Anterior cingulate cortex (tissue), 58 donors: ENCODE measurements around the gene ENO3.
A peak's percentile ranks its signal among the peaks of the same experiment; 100 is the strongest.

Experiments
- DNase-seq, 58 donors: peaks; one replicate each; lab custom pipeline; 2025; lab: John Stamatoyannopoulos, UW

Gene ENO3

DNA sequence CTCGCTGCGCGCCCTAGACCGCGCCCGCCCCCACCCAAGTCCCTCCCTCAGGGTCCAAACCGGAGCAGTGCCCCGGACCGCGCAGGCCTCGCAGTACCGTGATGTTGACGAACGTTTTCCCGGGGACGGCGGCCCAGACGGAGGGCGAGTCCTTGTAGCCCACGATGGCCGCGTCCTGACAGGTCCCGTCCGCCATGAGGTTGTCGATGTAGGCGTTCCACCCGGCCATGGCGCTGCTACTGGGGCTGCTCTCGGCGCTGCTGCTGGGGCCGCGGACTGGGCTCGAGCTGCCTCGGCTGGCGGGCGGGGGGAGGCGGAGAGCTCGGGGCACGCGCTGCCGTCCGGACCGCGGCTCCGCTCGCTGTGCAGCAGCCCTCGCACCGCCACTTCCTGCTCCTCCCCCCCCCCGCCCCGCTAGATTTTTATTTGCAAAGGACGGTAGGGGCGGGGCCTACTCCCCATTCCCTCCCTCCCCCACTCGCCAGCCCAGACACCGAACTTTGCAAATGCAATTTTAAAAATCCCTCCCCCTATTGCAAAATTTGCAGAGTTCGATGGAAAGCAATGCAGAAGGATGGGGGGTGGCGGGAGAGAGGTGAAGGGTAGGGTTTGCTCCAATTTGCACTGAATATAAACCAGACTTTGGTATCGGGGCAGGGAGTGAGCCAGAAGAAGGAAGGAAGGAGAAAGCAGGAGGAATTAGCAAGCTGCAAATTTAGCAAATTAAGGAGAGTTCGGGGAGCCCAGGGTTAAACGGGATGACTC lies 2.6 kb upstream of the ENO3 start, which contains the start of gene PFN1:
Gene PFN1 (minus strand): TSS at position 365 of the 765 bp plus-strand sequence. CDS start 136 bp downstream, at position 229.
- DNase-seq: peak in 57 of 58 donors; percentile 29 to 90 (median 78)

DNA sequence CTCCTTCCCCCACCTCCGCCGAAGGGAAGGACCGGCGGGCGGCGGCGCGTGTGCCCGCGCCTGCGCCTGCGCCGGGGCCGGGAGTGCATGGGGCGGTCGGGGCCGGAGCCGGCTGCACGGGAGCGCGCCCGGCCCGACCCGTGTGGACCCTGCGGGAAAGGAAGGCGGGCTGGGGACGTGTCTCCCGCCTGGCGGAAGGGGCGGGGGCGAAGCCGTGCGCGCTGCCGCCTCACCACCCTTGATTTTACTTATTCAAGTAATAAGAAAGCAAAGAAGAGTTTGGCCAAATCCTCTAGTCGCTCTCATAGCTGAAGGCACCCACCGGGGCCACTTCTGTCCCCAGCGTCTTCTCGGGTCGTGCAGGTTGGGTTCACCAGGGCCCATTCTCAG lies 2.0 kb upstream of the ENO3 start:
- peak in 53 of 58 donors; percentile 27 to 85 (median 73) for DNase-seq

DNA sequence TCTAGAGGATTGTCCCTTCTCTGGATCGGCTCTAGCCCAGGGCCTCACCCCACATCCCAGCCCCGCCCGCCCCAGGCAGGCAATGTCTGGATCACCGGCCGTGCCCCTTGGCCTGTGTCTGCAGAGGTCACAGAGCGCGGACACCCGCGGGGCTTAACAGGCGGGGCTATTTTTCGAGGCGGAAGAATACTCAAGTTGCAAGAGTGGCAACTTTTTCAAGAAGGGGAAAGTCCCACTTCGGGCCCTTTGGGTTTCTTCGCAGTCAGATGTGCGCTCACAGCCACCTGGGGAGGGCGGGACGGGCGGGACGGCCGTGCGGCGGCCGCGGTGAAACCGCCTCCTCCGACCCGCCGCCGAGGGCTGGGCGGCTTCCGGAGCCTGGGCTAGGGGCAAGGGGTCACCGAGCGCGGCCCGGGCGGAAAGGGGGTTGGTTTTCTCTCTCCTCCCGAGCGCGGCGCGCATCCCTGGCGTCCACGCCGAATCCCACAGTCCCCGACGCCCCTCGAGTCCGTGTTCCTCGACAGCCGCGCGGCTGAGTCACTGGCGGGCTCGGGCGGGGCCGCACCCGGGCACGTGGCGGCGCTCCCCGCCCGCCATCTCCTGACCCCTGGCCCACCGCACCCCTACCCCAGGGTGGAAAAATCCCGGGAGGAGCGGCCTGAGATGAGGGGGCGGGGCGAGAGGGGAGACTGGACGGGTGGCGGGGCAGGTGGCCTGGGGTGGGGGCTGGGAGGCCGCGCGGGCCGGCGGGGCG lies 1.4 kb upstream of the ENO3 start:
- DNase-seq: peak in 24 of 58 donors; percentile 17 to 75 (median 56)

DNA sequence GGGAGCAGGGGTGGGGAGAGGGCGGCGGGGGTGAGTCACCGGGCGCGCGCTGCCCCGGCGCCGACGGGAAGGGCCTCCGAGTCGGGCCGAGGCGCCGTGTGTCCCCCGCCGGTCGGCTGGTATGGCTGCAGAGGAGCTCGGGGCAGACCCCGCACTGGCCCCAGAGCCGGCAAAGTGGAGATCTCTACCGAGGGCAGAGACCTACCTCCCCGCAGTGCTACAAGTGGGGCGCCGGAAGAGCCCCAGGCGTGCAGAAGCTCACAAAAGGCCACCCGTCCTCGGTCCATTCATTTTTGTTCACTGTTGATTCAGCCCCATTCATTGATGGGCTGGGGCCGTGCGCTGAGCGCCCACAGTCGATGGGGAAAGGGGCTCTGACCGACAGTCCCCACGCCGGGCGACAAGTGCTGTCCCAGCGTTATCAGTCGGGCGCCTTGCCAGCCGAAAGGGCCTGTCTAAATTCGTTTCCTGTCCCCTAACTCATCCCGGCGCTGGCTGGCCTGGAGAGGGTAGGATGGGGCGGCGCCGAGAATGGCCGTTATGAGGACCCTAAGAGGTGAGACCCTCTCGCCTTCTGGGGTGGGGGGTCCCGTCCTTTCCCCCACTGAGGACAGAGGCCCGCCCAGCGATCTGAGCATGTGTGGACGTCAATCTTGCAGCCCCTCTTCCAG lies 709 bp upstream of the ENO3 start:
- DNase-seq: peak in 4 of 58 donors; percentile 15 to 75 (median 50)

DNA sequence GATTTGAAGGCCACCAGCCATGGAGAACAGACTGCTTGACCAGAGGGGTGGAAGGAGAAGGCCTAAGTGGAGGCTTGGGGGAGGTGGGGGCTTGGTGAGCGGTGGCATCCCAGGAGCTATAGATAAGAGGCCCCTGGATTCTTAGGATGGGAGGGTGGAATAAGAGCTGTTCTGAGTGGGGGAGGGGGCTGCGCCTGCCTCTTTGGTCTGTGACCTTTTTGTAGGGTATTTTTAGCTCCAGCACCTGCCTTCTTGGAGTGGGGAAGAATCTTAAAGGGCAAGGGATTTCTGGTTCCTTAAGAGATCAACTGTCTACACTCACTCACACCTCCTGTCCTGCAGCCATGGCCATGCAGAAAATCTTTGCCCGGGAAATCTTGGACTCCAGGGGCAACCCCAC lies 567 bp downstream of the ENO3 start:
- DNase-seq: no peak

DNA sequence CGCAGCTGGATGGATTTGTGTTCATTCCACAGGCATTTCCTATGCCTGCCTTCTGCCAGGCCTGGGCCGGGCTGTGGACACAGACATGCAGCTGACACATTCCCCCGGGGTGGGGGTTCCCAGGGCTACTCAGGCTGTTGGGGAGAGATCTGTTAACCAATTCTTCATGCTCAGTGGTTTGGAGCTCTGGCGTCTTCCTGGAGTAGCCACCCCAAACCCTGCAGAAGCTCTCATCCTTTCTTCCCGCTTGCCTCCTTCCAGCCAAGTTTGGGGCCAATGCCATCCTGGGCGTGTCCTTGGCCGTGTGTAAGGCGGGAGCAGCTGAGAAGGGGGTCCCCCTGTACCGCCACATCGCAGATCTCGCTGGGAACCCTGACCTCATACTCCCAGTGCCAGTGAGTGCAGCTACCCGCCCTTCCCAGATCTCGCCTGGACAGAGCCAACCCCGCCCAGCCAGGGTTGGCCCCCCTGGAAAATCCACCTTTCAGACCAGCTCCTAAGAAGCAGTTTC lies 2.6 kb downstream of the ENO3 start:
- DNase-seq: no peak

DNA sequence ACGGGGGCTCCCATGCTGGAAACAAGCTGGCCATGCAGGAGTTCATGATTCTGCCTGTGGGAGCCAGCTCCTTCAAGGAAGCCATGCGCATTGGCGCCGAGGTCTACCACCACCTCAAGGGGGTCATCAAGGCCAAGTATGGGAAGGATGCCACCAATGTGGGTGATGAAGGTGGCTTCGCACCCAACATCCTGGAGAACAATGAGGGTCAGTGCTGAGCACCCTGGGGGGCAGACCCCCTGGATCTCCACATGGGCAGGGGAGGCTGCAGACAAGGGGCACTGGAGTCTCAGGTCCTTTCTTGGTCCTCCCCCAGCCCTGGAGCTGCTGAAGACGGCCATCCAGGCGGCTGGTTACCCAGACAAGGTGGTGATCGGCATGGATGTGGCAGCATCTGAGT lies 4.2 kb downstream of the ENO3 start:
- DNase-seq: no peak

DNA sequence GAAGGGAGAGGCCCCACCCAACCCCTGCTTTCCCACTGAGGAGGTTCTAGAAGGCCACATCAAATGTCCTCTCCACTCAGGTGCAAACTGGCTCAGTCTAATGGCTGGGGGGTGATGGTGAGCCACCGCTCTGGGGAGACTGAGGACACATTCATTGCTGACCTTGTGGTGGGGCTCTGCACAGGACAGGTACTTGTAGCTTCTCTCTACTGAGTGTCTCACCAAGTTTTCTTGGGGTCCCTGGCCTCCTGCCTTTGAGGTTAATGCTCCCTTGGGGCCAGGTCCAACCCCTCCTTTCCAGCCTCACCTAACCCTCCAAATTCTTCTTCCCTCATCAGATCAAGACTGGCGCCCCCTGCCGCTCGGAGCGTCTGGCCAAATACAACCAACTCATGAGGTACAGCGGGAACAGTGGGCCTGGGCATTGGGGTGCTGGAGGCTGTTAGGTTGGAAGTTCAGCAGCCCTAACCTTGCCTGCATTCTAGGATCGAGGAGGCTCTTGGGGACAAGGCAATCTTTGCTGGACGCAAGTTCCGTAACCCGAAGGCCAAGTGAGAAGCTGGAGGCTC lies 5.7 kb downstream of the ENO3 start:
- DNase-seq: no peak

DNA sequence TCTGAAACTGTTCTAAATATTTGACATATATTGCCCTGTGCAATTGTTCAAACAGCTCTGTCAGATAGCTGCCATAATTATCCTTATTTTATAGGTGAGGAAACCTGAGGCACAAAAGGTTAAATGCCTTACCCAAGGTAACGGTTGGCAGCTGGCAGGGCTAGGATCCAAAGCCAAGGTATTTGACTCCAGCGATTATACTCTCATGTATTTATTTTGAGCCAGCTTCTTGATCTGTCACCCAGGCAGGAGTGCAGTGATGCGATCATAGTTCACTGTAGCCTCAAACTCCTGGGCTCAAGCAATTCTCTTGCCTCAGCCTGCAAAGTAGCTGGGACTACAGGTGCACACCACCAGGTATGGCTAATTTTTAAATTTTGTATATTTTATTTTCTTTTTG lies 7.2 kb downstream of the ENO3 start:
- DNase-seq: no peak

DNA sequence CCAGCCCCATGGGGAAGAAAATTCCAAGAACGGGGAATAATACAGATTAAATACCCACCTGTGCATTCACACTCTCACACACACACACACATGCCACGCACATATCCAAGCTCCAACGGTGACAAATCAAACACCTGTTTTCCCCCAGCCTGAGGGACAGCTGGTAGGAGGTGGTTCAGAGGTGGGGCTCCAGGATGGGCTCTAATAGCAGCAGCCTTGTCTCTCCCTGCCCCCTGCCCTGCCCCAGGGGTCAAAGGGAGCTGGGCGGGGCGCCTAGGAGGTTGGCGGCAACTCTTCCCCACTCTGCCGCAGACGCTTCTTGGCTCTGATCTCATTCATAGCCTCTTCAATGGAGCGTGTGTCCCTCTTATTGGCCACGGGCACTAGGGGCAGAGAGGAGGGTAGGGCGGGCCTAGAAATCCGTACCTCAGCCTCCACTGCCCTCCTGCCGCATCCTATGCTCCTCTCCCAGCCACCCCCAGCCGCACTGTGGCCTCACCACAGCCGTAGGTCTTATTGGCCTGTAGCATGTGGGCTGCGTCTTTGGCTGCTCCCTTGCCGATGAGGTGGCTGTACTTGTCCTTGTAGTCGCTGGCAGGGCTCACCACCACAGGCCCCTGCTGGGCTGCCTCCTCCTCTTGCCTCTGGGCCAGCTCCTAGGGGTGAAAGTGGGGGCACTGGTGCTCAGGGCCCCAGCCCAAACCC lies 8.5 kb downstream of the ENO3 start:
- DNase-seq: no peak

DNA sequence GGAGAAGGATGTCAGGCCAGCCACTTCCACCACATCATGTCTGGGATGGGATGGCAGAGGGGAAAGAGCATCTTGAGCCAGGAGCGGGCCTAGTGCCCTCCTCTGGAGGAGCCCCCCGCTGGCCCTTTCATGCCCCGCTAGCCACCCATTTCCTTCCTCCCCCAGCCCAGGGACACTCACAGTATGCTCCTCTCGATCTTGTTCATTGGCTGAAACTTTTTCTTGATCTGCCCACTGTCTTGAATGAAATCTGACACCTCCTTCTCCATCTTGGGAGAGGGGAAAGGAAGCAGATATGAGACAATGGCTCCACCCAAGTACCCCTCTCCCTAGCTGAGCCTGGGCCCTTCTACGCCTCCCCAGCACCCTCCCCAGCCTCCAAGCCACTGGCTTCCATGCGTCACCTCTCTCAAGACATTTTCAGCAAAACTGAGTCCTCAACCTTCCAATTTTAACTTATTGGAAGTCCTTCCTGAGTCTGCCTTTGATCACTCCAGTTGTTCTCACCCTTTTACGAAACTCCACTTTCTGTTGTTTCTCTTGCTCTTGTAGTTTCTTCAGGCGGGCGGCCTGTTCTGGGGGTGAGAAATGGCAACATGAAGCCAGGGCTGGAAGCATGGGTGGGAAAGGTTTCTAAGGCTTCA lies 9.5 kb downstream of the ENO3 start:
- DNase-seq: no peak

DNA sequence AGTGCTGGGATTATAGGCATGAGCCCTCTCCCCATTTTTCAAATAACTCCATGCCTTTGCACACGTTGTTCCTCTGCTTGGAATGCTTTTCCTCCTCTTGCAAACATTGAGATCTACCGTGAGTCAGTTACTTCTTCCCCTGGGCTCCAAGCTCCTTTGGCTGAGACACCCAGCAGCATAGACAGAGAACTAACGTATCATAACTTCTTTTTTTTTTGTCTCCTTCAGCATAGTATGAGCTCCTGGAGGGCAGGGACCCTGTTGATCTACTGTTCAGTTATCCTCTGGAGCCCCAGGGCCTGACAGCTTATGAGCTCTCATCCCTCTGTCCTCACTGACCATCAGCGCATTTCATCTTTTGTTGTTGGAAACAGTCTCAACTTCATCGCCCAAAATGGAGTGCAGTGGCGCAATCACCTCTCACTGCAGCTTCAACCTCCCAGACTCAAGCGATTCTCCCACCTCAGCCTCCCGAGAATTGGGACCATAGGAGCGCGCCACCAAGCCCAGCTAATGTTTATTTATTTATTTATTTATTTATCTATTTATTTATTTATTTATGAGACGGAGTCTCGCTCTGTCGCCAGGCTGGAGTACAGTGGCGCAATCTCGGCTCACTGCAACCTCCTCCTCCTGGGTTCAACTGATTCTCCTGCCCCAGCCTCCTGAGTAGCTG lies 14.5 kb downstream of the ENO3 start:
- DNase-seq: no peak

DNA sequence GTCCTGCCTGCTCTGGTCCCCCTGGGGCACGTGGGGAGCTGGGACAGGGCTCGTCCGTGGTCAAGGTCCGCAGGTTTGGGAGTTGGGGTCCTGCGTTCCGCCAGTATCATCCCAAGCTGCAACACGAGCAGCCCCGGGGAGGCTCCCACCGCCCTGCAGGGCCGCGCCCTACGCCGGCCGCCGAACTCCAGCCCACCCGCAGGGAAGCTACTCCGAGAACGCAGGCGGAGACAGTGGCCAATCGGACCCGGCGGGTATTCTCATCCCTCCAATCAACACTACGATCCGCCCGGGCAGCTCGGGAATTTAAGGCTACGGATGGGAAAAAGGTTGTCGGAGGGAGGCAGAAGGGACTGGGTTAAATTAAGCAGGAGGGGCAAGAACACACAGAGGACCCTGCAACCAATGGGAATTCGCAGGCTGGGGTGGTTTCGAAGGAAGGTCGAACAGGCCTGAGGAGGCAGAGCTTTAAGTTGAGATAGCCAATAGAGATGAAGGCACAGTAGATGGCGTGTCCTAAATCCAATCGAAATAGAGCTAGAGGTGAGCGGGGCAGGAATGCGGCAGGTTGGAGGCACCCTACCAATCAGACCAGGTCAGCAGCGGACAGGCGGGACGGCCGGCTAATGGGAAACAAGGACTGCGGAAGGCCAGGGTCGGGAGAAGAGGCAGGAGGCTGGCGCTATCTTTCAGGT lies 16.1 kb downstream of the ENO3 start:
- DNase-seq: peak in 57 of 58 donors; percentile 93 to 100 (median 99)

DNA sequence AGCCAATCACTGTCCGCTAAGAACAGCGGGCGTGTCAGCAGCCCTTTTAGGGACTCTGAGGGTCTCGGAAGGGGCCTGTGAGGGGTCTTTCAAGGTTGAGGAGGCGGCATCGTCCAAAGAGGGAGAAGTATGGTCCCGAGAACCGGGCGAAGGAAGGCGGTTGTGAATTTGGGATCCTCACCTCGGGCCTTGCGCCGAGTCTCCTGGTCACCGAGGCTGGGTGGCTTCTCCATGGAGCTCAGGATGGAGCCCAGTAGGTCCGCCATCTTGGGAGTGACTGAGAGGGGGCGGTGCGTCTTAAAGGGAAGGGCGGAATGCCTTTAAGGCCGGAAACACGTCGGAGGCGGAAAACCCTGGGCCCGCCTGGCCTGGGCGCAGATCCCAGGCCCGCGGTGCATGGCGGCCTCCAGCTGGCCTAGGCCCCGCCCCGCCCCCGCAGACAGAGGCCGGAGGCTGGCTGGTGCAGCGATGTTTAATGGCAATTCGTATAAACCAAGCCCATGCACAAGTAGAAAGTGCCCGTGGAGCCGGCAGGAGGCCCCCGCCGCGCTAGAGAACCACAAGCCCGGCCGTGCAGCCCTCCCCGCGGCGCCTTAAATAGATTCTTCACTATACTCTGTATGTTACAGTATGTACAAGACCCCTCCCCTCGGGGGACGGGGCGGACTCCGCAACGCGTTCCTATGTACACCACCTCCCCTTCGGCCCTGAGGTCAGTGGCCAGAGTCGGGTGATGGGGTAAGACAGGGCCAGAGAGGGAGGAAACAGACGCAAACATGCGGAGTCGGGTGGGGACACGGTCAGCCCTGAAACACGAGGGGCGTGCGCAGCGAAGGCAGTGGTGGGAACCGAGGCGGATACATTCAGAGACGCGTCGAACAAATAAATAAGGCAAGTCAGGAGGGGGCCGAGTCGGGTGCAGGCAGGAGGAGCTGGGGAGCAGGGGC lies 16.9 kb downstream of the ENO3 start, which contains the start of gene SPAG7:
Gene SPAG7 (minus strand): TSS at position 279 of the 947 bp plus-strand sequence. CDS start 13 bp downstream, at position 266.
- peak in 57 of 58 donors; percentile 91 to 100 (median 97) for DNase-seq

DNA sequence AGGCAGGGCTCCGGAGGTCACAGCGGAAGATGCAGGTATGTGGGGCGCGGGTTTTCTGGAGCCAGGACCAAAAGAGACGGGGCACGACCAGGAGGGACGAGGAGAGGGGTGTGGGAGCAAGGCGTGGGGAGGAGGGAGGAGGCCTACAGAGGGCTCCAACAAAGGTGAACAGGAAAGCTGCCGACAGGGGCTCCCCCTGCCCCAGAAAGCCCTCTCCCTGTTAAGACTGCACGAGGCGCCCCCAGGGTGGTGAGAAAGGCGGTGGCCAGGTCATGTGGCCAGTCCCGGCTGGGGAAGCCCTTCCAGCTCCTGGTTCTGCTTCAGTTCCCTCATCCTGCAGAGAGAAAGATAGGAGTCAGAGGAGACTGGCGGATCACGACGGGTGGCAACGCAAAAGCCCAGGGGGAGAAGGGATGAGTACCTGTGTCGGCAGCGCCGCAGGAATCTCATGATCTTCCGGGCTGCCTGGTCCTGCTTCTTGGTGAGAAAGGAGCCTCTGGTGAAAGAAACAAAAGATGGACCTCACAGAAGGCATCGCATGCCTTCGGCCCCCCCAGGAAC lies 17.6 kb downstream of the ENO3 start:
- DNase-seq: peak in 10 of 58 donors; percentile 10 to 48 (median 30)

DNA sequence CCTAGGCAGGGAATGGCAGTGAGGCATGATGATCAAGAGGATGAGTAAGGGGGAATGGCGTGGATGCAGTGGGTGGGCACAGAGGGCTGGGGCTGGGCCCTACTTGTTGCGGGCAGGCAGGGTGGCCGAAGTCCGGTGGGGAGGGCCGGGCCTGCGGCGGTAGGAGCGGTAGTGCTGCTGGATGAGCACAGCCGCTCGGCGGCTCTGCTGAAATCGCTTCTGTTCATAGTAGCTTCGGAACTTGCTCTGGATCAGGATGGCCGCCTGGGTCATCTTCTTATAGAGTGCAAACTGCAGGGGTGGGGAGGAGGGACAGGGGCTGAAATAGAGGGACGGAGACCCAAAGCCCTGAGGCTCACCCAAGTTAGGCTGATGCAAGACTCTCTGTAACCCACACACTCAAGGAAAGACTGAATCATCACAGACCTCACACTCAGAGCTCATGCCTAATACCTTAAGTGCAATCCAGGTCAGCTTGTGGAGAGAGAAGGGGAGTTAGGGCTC lies 18.2 kb downstream of the ENO3 start:
- DNase-seq: no peak
